Activated naive CD4-positive, alpha-beta T cell treated with anti-CD3 and anti-CD28 coated beads, Interleukin-2, amount 10 ng/mL, durations not matched to agents 7 days and 5 days (primary cell): ENCODE results near the gene CC2D2B.
A peak's percentile ranks its signal among the peaks of the same experiment; 100 is the strongest.
"Not testable (repeated sequence)": the region's sequence is repeated elsewhere in the genome, so short reads cannot be mapped to it uniquely, and the experiment has no call there.

ENCODE experiments used
- CTCF ChIA-PET: fragments of 350-600 bp; sonication (Branson Sonifier 250); formaldehyde crosslinking; loops from one replicate; lab custom pipeline; 2021; ENCODE audit warnings: antibody characterized with exemption; lab: Charles Lee
- DNase-seq: peaks from one replicate; pipeline ENCODE4 v3.0.0-alpha.2; 2020
- H3K27ac Mint-ChIP-seq: one replicate; pipeline ENCODE4 v1.8.0; 2021; ENCODE audit warnings: mild to moderate bottlenecking, moderate library complexity, mixed read lengths
- H3K27me3 Mint-ChIP-seq: one replicate; pipeline ENCODE4 v1.8.0; 2021; ENCODE audit warnings: mild to moderate bottlenecking, mixed read lengths
- H3K36me3 Mint-ChIP-seq: one replicate; pipeline ENCODE4 v1.8.0; 2021; ENCODE audit warnings: mixed read lengths
- H3K4me1 Mint-ChIP-seq: one replicate; pipeline ENCODE4 v1.8.0; 2021; ENCODE audit warnings: mixed read lengths
- H3K4me3 Mint-ChIP-seq: one replicate; pipeline ENCODE4 v1.8.0; 2021; ENCODE audit warnings: mild to moderate bottlenecking, moderate library complexity, mixed read lengths
- H3K9me3 Mint-ChIP-seq: one replicate; pipeline ENCODE4 v1.8.0; 2021; ENCODE audit warnings: mixed read lengths

Gene CC2D2B

DNA sequence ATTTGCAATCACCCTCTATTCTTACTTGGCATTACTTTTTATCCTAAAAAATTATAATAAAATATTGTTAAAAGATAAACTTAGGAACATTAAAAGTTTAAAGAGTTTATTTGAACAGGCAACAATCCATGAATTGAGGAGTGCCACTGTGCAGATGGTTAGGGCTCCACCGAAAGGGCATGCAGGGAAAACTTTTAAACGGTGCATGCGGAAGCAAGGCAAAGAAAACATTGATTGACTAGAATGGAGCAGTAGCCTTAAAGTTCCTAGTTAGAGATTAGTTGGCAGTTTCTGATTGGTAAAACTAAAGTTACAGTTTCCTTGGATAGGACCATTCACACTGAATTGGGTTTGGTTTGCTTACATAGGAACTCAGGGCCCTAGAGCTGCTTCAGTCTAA is 17.3 kb downstream of the CC2D2B start:
- no peak for DNase-seq
- H3K27me3 Mint-ChIP-seq: peaks cover 7% of the 10 kb centered on the region
- H3K4me1 Mint-ChIP-seq: no peaks in the 10 kb centered on the region
- H3K36me3 Mint-ChIP-seq: no peaks in the 10 kb centered on the region
- H3K27ac Mint-ChIP-seq: no peak overlapping the region
- H3K9me3 Mint-ChIP-seq: no peaks in the 10 kb centered on the region
- CTCF ChIA-PET: no interaction called here
- no peak overlapping the region for H3K4me3 Mint-ChIP-seq

DNA sequence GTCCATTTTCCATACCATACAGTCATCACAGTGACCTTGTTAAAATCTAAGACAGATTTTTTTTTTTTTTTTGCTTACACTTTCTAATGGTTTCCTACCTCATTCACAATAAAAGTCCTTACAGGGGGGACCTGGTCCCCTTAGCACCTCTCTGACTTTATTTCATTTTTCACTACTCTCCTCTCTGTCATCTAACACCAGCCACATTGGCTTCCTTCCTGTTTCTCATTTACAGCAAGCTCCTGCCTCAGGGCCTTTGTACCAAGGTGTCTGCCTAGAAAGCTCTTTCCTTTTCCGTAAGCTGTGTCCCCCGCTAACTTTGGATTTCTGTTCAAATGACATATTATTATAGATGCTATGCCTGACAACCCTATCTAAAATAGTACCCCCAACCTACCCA is 27.7 kb downstream of the CC2D2B start:
- CTCF ChIA-PET: no interaction called here
- no peak overlapping the region for H3K4me3 Mint-ChIP-seq
- H3K27ac Mint-ChIP-seq: no peak overlapping the region
- peaks cover 1% of the 10 kb centered on the region for H3K9me3 Mint-ChIP-seq
- peaks cover 8% of the 10 kb centered on the region for H3K27me3 Mint-ChIP-seq
- H3K36me3 Mint-ChIP-seq: peaks cover 1% of the 10 kb centered on the region
- no peak for DNase-seq
- H3K4me1 Mint-ChIP-seq: no peaks in the 10 kb centered on the region

- CTCF ChIA-PET: no interaction called here
- no peaks in the 10 kb centered on the region for H3K4me1 Mint-ChIP-seq
- no peak overlapping the region for H3K27ac Mint-ChIP-seq
- peaks cover 1% of the 10 kb centered on the region for H3K36me3 Mint-ChIP-seq
- no peak for DNase-seq
- peaks cover 13% of the 10 kb centered on the region for H3K27me3 Mint-ChIP-seq
- H3K4me3 Mint-ChIP-seq: no peak overlapping the region
- H3K9me3 Mint-ChIP-seq: peaks cover 3% of the 10 kb centered on the region
Measured at GRCh38 chr10:95941115-95941514, 33.3 kb downstream of the CC2D2B start.

GRCh38 chr10:95963202-95963990 is 55.6 kb downstream of the CC2D2B start:
- no peaks in the 10 kb centered on the region for H3K36me3 Mint-ChIP-seq
- H3K4me1 Mint-ChIP-seq: peaks cover 20% of the 10 kb centered on the region
- DNase-seq: no peak
- CTCF ChIA-PET: interaction anchor here (0.7 to 1.3 kb wide), 2 partner anchors 98 to 590 kb away, joined by 3 read pairs; no protein-coding TSS in a partner anchor
- H3K9me3 Mint-ChIP-seq: peaks cover 6% of the 10 kb centered on the region
- H3K27me3 Mint-ChIP-seq: peaks cover 4% of the 10 kb centered on the region
- H3K27ac Mint-ChIP-seq: peak overlapping the region; percentile 53
- H3K4me3 Mint-ChIP-seq: no peak overlapping the region

DNA sequence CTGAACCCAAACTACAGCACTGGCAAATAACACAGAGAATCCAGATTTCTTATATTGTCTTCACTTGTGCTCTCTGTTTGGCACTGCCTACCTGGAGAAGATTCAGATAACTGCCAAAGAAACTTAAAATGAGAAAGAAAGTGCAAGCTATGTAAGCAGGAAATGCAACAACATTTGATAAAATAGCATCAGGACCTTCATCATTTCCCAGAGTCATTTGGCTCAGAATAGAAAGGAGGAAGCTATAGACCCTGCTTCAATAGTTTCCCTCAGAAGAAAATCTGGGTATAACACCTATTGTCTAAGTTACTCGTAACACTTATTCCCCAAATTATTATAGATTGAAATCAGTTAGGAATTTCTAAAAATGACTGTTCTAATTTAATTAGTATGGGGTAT is 56.2 kb downstream of the CC2D2B start:
- H3K9me3 Mint-ChIP-seq: peaks cover 3% of the 10 kb centered on the region
- no peak for DNase-seq
- H3K27me3 Mint-ChIP-seq: peaks cover 4% of the 10 kb centered on the region
- H3K4me1 Mint-ChIP-seq: peaks cover 20% of the 10 kb centered on the region
- H3K27ac Mint-ChIP-seq: peak overlapping the region; percentile 53
- H3K36me3 Mint-ChIP-seq: no peaks in the 10 kb centered on the region
- no peak overlapping the region for H3K4me3 Mint-ChIP-seq
- CTCF ChIA-PET: interaction anchor here (1.3 kb wide), 1 partner anchor 99 kb away, joined by 3 read pairs; no protein-coding TSS in a partner anchor

DNA sequence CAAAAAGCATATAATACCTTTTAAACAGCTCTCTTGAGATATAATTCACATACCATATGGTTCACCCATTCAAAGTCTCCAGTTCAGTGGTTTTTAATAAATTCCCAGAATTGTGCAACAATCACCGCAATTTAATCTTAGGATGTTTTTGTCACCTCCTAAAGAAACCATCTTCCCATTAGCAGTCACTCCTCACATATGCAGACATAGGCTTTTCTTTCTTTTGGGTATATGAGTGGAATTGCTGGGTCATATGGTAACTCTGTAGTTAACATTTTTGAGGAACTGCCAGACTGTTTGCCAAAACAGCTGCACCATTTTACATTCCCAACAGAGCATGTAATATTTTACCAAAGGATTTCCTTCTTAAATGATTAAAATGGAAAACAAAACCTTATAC is 57.0 kb downstream of the CC2D2B start:
- H3K27me3 Mint-ChIP-seq: peaks cover 4% of the 10 kb centered on the region
- CTCF ChIA-PET: no interaction called here
- DNase-seq: no peak
- no peaks in the 10 kb centered on the region for H3K36me3 Mint-ChIP-seq
- H3K4me3 Mint-ChIP-seq: no peak overlapping the region
- H3K27ac Mint-ChIP-seq: no peak overlapping the region
- H3K9me3 Mint-ChIP-seq: peaks cover 3% of the 10 kb centered on the region
- H3K4me1 Mint-ChIP-seq: peaks cover 20% of the 10 kb centered on the region

DNA sequence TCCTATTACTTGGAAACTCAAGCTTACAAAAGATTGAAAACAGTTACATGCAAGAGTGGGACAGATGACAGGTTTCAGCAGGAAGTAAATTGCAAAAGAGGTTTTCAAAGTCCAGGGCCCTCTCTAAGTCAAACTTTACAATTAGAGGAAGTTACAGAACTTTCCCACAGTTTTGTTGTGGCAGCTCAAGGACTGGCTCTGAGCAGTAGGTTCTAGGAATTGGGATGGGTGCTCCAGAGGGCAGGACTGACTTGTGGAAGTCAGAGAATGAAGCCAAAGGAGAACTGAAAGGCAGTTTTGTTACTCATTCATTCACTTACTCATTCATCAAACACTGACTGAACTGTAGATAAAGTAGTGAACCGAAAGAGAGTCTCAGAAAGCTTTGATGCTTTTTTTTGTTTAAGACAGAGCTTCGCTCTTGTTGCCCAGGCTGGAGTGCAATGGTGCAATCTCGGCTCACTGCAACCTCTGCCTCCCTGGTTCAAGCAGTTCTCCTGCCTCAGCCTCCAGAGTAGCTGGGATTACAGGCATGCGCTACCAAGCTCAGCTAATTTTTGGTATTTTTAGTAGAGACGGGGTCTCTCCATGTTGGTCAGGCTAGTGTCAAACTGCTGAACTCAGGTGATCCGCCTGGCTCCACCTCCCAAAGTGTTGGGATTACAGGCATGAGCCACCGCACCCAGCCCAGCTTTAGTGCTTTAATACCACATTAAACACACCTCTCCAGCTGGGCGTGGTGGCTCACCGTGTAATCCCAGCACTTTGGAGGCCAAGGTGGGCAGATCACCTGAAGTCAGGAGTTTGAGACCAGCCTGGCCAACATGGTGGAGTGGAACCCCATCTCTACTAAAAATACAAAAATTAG is 68.8 kb downstream of the CC2D2B start:
- Mint-ChIP-seq H3K27ac (no peak overlapping the region), H3K9me3 (no peaks in the 10 kb centered on the region), H3K4me3 (no peak overlapping the region), H3K27me3 (peaks cover 5% of the 10 kb centered on the region), H3K4me1 (no peaks in the 10 kb centered on the region), H3K36me3 (no peaks in the 10 kb centered on the region)
- CTCF ChIA-PET: no interaction called here
- DNase-seq: no peak

DNA sequence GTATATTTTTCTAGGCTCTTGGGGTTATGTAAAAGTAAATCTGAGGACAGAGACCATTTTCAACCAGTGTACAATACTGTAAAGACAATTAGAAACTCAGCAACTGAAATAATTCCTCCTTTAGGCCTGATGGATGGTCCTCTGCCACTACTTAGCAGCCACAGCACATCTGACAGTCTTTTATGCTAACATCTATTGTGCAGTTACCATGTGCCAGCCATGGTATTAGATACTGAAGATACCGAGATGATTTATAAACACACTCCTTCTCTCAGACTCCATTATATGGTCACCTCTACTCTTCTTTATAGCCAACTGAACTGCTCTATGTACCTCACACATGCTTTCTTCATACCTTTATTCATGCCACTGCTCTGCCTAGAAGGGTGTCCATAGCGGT is 74.4 kb downstream of the CC2D2B start:
- Mint-ChIP-seq H3K36me3 (no peaks in the 10 kb centered on the region), H3K27ac (no peak overlapping the region), H3K9me3 (no peaks in the 10 kb centered on the region), H3K4me3 (no peak overlapping the region), H3K27me3 (no peaks in the 10 kb centered on the region), H3K4me1 (no peaks in the 10 kb centered on the region)
- CTCF ChIA-PET: interaction anchor here (0.6 kb wide), 1 partner anchor 562 kb away, joined by 3 read pairs; no protein-coding TSS in a partner anchor
- DNase-seq: no peak

DNA sequence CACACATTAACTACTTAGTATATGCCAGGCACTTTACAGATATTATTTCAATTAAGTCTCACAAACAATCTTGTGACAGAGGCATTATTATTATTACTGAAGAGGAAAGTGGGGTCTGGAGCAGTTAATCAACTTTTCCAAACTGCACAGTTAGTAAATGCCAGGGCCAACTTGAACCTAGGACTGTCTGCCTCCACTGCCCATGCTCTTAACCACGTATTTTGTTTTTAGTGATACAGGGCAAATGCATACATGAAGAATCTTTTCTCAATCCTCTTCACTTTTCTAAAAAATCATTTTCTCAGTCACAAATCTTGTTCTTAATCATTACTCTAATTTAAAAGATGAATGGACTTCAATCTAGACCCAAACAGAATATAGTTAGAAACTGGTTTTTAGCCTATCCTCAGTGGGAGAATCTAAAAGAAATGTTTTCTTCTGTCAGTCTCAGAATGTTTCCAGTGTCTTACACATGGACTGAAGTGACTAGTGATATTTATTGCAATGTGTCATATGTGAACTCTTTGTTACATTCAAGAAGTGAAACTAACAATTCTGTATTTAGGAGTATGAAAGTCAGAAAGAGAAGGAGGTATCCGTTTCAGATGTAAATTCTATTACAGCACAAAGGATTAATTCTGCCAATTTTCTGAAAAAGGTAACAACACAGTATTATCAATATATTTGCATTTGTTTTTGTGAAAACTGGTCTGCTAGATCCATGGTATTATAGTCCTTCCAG is 80.1 kb downstream of the CC2D2B start:
- no peak for DNase-seq

DNA sequence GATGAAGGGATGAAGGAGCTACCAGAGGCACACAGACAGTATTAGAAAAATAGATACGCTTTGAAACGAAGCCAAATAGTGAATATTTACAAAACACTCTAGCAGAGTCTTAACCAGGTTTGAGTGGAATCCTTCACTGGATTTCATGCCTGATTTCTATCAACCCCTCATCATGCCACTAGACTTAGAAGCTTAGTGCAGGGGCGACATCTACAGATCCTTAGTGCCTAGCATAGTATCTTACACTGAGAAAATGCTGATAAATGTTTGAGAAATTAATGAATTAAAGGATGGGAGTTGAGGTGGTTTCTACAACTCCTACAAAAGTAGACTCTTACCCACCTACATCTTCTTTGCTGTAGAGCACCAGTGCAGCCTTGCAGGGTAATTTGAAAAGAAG is 80.9 kb downstream of the CC2D2B start:
- Mint-ChIP-seq H3K27ac (no peak overlapping the region), H3K27me3 (peaks cover 11% of the 10 kb centered on the region), H3K4me3 (no peak overlapping the region), H3K9me3 (no peaks in the 10 kb centered on the region), H3K36me3 (no peaks in the 10 kb centered on the region), H3K4me1 (no peaks in the 10 kb centered on the region)
- CTCF ChIA-PET: interaction anchor here (0.8 to 1.1 kb wide), 2 partner anchors 28 to 300 kb away, joined by 3 to 5 read pairs; no protein-coding TSS in a partner anchor
- no peak for DNase-seq

More for the DNA sequence above, 80.1 kb downstream of the CC2D2B start:
- Mint-ChIP-seq H3K4me1 (no peaks in the 10 kb centered on the region), H3K36me3 (no peaks in the 10 kb centered on the region), H3K4me3 (no peak overlapping the region), H3K27ac (no peak overlapping the region), H3K9me3 (no peaks in the 10 kb centered on the region), H3K27me3 (peaks cover 11% of the 10 kb centered on the region)
- CTCF ChIA-PET: interaction anchor here (0.8 kb wide), 1 partner anchor 299 kb away, joined by 3 read pairs; no protein-coding TSS in a partner anchor

DNA sequence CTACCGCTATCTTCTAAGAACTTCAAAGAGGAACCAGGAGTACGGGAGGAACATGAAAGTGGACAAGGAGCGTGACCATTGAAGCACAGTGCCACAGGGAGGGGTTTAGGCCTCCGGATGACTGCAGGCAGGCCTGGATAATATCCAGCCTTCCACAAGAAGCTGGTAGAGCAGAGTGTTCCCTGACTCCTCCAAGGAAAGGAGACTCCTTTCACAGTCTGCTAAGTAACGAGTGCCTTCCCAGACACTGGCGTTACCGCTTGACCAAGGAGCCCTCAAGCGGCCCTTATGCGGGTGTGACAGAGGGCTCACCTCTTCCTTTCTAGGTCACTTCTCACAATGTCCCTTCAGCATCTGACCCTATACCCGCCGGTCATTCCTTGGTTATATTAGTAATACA is 86.6 kb downstream of the CC2D2B start:
- H3K27ac Mint-ChIP-seq, H3K36me3 Mint-ChIP-seq, H3K4me1 Mint-ChIP-seq, DNase-seq, CTCF ChIA-PET, H3K9me3 Mint-ChIP-seq, H3K4me3 Mint-ChIP-seq: not testable (repeated sequence)
- H3K27me3 Mint-ChIP-seq: peaks cover 11% of the 10 kb centered on the region

GRCh38 chr10:95998255-95998784 is 90.5 kb downstream of the CC2D2B start:
- H3K27me3 Mint-ChIP-seq: no peaks in the 10 kb centered on the region

DNA sequence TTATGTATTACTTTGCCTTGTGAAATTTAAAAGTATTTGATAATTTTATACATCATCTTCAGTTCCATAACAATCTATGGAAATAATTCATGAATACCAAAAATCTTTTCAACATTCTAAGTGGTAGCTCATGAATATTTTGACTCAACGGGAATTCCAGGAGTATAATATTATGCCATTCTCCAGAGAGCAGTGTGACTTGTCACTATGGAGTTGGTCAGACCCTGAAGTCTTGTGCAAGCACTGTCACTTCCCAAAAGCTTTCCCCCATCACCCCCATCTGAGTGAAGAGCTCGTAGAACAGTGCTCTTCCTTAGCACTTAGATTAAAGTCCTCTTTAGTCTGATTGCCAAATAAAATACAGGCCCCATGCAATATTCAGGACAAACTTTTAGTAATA is 106.2 kb downstream of the CC2D2B start:
- Mint-ChIP-seq H3K4me3 (no peak overlapping the region), H3K36me3 (no peaks in the 10 kb centered on the region), H3K4me1 (no peaks in the 10 kb centered on the region), H3K27me3 (no peaks in the 10 kb centered on the region), H3K9me3 (no peaks in the 10 kb centered on the region), H3K27ac (no peak overlapping the region)
- no peak for DNase-seq
- CTCF ChIA-PET: interaction anchor here (1.1 kb wide), 1 partner anchor 272 kb away, joined by 3 read pairs; no protein-coding TSS in a partner anchor

More at GRCh38 chr10:95998255-95998784, 90.5 kb downstream of the CC2D2B start:
- Mint-ChIP-seq H3K27ac (no peak overlapping the region), H3K4me1 (no peaks in the 10 kb centered on the region), H3K4me3 (no peak overlapping the region), H3K9me3 (no peaks in the 10 kb centered on the region), H3K36me3 (no peaks in the 10 kb centered on the region)
- CTCF ChIA-PET: no interaction called here
- DNase-seq: no peak
